GM12878 (cell line): Measurements from ENCODE around the gene LIX1. TPM values are rescaled to one million over a fixed set of nuclear protein-coding genes. Genes with fewer than 3 reads are reported as not detected.

Source experiments
- ATAC-seq: fragments of 200-7000 bp; cut with Tn5 transposase; 3 replicates; pipeline ENCODE4 v1.9.1; 2020; ENCODE audit warnings: mild to moderate bottlenecking, moderate library complexity
- BruUV-seq: library from RNA; stranded (reverse); fragments of 400-500 nt; replicated peaks from 2 replicates; lab custom pipeline; 2021; lab: Mats Ljungman, UMichigan
- CTCF ChIA-PET: fragments of 300-600 bp; sonication (Branson Sonifier 250); formaldehyde crosslinking; extraction: SDS; loops from one replicate; lab custom pipeline; 2021; ENCODE audit warnings: inconsistent platforms; lab: Yijun Ruan, JAX
- POLR2A ChIA-PET: fragments of 350-600 bp; formaldehyde crosslinking; extraction: SDS; loops from one replicate; lab custom pipeline; 2021; ENCODE audit warnings: inconsistent platforms; lab: Charles Lee
- RAD21 ChIA-PET: fragments of 300-600 bp; sonication (Branson Sonifier 250); formaldehyde crosslinking; loops from one replicate; lab custom pipeline; 2023; ENCODE audit warnings: antibody characterized with exemption; ENCODE audit not compliant: unreplicated experiment; lab: Charles Lee
- SMC1A ChIA-PET: fragments of 300-600 bp; sonication (Branson Sonifier 250); formaldehyde crosslinking; loops from one replicate; lab custom pipeline; 2023; ENCODE audit not compliant: unreplicated experiment, uncharacterized antibody; lab: Charles Lee
- DNase-seq: peaks from one replicate; pipeline ENCODE4 v3.0.0-alpha.2; 2011; ENCODE audit warnings: low read depth, low spot score
- FAIRE-seq: peaks from 3 replicates; lab custom pipeline; 2011; peaks lifted over from hg19 to GRCh38; lab: Jason Lieb, UNC
- H2AFZ ChIP-seq: 2 replicates; pipeline ENCODE4 v1.6.0; 2011; ENCODE audit warnings: low read depth, low read length, control low read depth; ENCODE audit not compliant: control insufficient read depth
- H3K27ac ChIP-seq: 2 replicates; pipeline ENCODE4 v1.5.1; 2011; ENCODE audit warnings: control low read depth; ENCODE audit not compliant: control insufficient read depth, insufficient read depth
- H3K27me3 ChIP-seq, 2 experiments: replicated peaks in 1 of 2; 2 replicates each; pipeline versions ENCODE4 v1.6.0 to v1.6.1; 2011; ENCODE audit warnings: low read length in 1 of 2; ENCODE audit not compliant: control insufficient read depth in 2 of 2, insufficient read depth in 2 of 2
- H3K36me3 ChIP-seq, 2 experiments: 2 replicates each; pipeline ENCODE4 v1.5.1; 2011; ENCODE audit warnings: low read length in 1 of 2; ENCODE audit not compliant: control insufficient read depth in 2 of 2, insufficient read depth in 2 of 2
- H3K4me1 ChIP-seq: 2 replicates; pipeline ENCODE4 v1.6.1; 2011; ENCODE audit warnings: mild to moderate bottlenecking, low read length, moderate library complexity, mixed read lengths; ENCODE audit not compliant: control insufficient read depth, insufficient read depth
- H3K4me2 ChIP-seq: 2 replicates; pipeline ENCODE4 v1.6.0; 2011; ENCODE audit warnings: control low read depth; ENCODE audit not compliant: control insufficient read depth, insufficient read depth
- H3K4me3 ChIP-seq: fragments of 200-600 bp; sonication (generic); 2 replicates; pipeline ENCODE4 v1.5.1; 2016
- H3K79me2 ChIP-seq: 2 replicates; pipeline ENCODE4 v1.6.0; 2011; ENCODE audit warnings: low read length; ENCODE audit not compliant: control insufficient read depth, insufficient read depth
- H3K9ac ChIP-seq: 2 replicates; pipeline ENCODE4 v1.8.0; 2011; ENCODE audit warnings: low read length, control low read depth, mixed read lengths; ENCODE audit not compliant: control insufficient read depth, insufficient read depth
- H3K9me3 ChIP-seq: replicated peaks from 3 replicates; pipeline ENCODE4 v1.5.1; 2011; ENCODE audit warnings: mild to moderate bottlenecking, low read length; ENCODE audit not compliant: control insufficient read depth, insufficient read depth
- H4K20me1 ChIP-seq: 2 replicates; pipeline ENCODE4 v1.6.0; 2011; ENCODE audit not compliant: control insufficient read depth, insufficient read depth
- BRCA1 ChIP-seq: IDR thresholded peaks from 2 replicates; pipeline ENCODE4 v1.6.1; 2011; ENCODE audit warnings: low read depth, low read length, improper control_type of control experiment
- HCFC1 ChIP-seq: fragments of 150-350 bp; IDR thresholded peaks from 2 replicates; pipeline ENCODE4 v1.6.1; 2014; ENCODE audit warnings: low read length
- IKZF2 ChIP-seq, 2 experiments: fragments of 450-650 bp; IDR thresholded peaks; 2 replicates each; pipeline ENCODE4 v1.6.1; 2017; ENCODE audit warnings: mild to moderate bottlenecking in 2 of 2, moderate library complexity in 2 of 2
- MEF2B ChIP-seq: fragments of 450-650 bp; IDR thresholded peaks from 2 replicates; pipeline ENCODE4 v1.6.1; 2018; ENCODE audit warnings: mild to moderate bottlenecking, moderate library complexity; ENCODE audit not compliant: partially characterized antibody, poor library complexity, severe bottlenecking
- MTA2 ChIP-seq: fragments of 450-650 bp; IDR thresholded peaks from 2 replicates; pipeline ENCODE4 v1.6.1; 2016; ENCODE audit warnings: low read depth, mild to moderate bottlenecking, moderate library complexity
- NFXL1 ChIP-seq: fragments of 450-650 bp; IDR thresholded peaks from 2 replicates; pipeline ENCODE4 v1.6.1; 2017; ENCODE audit warnings: antibody characterized with exemption, mild to moderate bottlenecking, borderline replicate concordance
- RCOR1 ChIP-seq: conservative IDR thresholded peaks from 2 replicates; pipeline ENCODE4 v1.6.1; 2012; ENCODE audit warnings: low read depth, low read length, improper control_type of control experiment
- TBL1XR1 ChIP-seq: IDR thresholded peaks from 2 replicates; pipeline ENCODE4 v1.6.1; 2012; ENCODE audit warnings: low read depth, low read length, improper control_type of control experiment
- WGBS: methylation state at CpG from one replicate; pipeline ENCODE4 v1.1.6; 2016; ENCODE audit warnings: low lambda C conversion rate; ENCODE audit not compliant: insufficient replicate concordance, insufficient coverage; ENCODE audit errors: missing lambda C conversion rate; 5-methylcytosine and 5-hydroxymethylcytosine counted together
- in situ Hi-C: fragments of 300-500 bp; cut with MboI; formaldehyde crosslinking; loops from 9 replicates; pipeline ENCODE4 v1.14.3; 2018; ENCODE audit warnings: mixed read lengths
- intact Hi-C: fragments of 100-400 bp; cut with micrococcal nuclease; formaldehyde crosslinking; loops from one replicate; pipeline ENCODE4 v1.14.2; 2022; ENCODE audit not compliant: unreplicated experiment
- polyA plus RNA-seq, 11 experiments: library from polyadenylated mRNA; depleted of rRNA in 4 of 11; unstranded in 6 of 11; stranded (reverse) in 5 of 11; fragments of >200 nt; fragmentation: Nextera tagmentation in 4 of 11; fragmentation: Illumina TruSeq in 1 of 11; extraction: Ambion mirVana in 4 of 11; extraction: Trizol in 1 of 11; gene quantifications; 1 replicate in 1 of 11; 2 replicates in 10 of 11; pipeline versions ENCODE4 v1.2.1 to v1.2.3, GENCODE V29; 2011 to 2016; ENCODE audit warnings: inconsistent platforms in 2 of 11, missing spikeins in 2 of 11, low read depth in 1 of 11
- total RNA-seq, 4 experiments: library from RNA; depleted of rRNA in 3 of 4; stranded (reverse); fragments of >200 nt in 3 of 4; fragmentation: Illumina TruSeq in 1 of 4; extraction: Trizol in 1 of 4; gene quantifications; 2 replicates each; pipeline versions ENCODE4 v1.2.1 to v1.2.3, GENCODE V29; 2013 to 2021
- TF ChIP-seq, protein P1 (sequence below): IDR thresholded peaks from 2 replicates; pipeline ENCODE4 v1.6.1; 2012; ENCODE audit warnings: mild to moderate bottlenecking, low read depth, low read length

Gene LIX1
- total and polyA plus RNA-seq, 10 of the 15 experiments (the other 5 are each of a cell fraction or from before 2014, with no cell fraction given): 0.02 to 0.07 (median 0.04) TPM; not detected in 5

DNA sequence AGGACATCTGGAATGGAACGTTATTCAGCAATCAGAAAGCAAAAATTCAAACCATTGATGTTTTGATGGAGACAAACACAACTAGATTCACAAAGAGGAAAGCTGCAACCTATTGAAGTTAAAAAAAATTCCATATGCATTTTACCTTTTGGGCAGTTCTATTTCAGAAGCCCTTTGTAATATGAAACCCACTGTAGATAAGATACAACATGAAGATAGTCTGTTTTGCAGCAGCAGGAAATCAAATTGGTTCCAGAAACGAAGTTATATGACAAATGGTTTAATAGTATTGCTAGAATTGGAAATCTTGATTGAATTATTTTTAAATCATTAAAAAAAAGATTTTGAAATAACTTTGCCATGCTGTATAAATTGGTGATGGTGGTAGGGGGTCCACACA lies 872 bp downstream of the LIX1 start:
- ChIA-PET CTCF (interaction anchor here (0.6 to 8.0 kb wide), 30 partner anchors 8 to 485 kb away, joined by 3 to 165 read pairs (median 5); no protein-coding TSS in a partner anchor), SMC1A (interaction anchor here (0.6 to 4.5 kb wide), 19 partner anchors 8 to 389 kb away, joined by 3 to 106 read pairs (median 5); no protein-coding TSS in a partner anchor)
- Histone ChIP-seq H3K9me3 (no peaks in the 10 kb centered on the region), H3K4me3 (no peak overlapping the region), H4K20me1 (no peaks in the 10 kb centered on the region), H3K36me3 (no peaks in the 10 kb centered on the region), H2AFZ (no peak overlapping the region), H3K79me2 (no peaks in the 10 kb centered on the region), H3K4me2 (no peak overlapping the region)
- no peak for FAIRE-seq
- intact Hi-C loops: loop anchor here (5.0 kb wide), 1 partner anchor 99 kb away; no protein-coding TSS in a partner anchor
- no peak for DNase-seq
- no TSS peak for BruUV-seq
- ATAC-seq: no peak
- in situ Hi-C loops: loop anchor here (5.0 kb wide), 1 partner anchor 94 kb away; no protein-coding TSS in a partner anchor
- TF ChIP-seq TBL1XR1 (no peak), MTA2 (no peak), BRCA1 (no peak), HCFC1 (no peak), MEF2B (no peak), RCOR1 (no peak), IKZF2 (IDR thresholded peaks at IDR 0.05) (no peak), NFXL1 (no peak)
- TF ChIP-seq, protein P1, sequence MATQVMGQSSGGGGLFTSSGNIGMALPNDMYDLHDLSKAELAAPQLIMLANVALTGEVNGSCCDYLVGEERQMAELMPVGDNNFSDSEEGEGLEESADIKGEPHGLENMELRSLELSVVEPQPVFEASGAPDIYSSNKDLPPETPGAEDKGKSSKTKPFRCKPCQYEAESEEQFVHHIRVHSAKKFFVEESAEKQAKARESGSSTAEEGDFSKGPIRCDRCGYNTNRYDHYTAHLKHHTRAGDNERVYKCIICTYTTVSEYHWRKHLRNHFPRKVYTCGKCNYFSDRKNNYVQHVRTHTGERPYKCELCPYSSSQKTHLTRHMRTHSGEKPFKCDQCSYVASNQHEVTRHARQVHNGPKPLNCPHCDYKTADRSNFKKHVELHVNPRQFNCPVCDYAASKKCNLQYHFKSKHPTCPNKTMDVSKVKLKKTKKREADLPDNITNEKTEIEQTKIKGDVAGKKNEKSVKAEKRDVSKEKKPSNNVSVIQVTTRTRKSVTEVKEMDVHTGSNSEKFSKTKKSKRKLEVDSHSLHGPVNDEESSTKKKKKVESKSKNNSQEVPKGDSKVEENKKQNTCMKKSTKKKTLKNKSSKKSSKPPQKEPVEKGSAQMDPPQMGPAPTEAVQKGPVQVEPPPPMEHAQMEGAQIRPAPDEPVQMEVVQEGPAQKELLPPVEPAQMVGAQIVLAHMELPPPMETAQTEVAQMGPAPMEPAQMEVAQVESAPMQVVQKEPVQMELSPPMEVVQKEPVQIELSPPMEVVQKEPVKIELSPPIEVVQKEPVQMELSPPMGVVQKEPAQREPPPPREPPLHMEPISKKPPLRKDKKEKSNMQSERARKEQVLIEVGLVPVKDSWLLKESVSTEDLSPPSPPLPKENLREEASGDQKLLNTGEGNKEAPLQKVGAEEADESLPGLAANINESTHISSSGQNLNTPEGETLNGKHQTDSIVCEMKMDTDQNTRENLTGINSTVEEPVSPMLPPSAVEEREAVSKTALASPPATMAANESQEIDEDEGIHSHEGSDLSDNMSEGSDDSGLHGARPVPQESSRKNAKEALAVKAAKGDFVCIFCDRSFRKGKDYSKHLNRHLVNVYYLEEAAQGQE: no peak
- TF ChIP-seq, all 136 proteins: peak for 0
- Histone ChIP-seq H3K4me1 (no peaks in the 10 kb centered on the region), H3K9ac (no peak overlapping the region), H3K27me3 (no peaks in the 10 kb centered on the region), H3K27ac (no peak overlapping the region)
- ChIA-PET RAD21 (interaction anchor here (0.9 to 6.5 kb wide), 17 partner anchors 17 to 396 kb away, joined by 3 to 86 read pairs (median 5); no protein-coding TSS in a partner anchor), POLR2A (interaction anchor here (0.8 kb wide), 1 partner anchor 27 kb away, joined by 3 read pairs; no protein-coding TSS in a partner anchor)
- 22% methylated on average over 2 of the region's 2 CpGs for WGBS
